Endothelial cell of umbilical vein (primary cell): ENCODE measurements around the gene TBC1D10A. TPM values are rescaled to one million over a fixed set of nuclear protein-coding genes. Genes with fewer than 3 reads are reported as not detected.

Experiments
- BruUV-seq: library from RNA; stranded (reverse); fragments of 400-500 nt; replicated peaks from 2 replicates; lab custom pipeline; 2021; lab: Mats Ljungman, UMichigan
- CTCF ChIA-PET: fragments of 300-600, 350-600 bp; sonication (Branson Sonifier 250); formaldehyde crosslinking; loops from one replicate; lab custom pipeline; 2021; ENCODE audit warnings: antibody characterized with exemption, inconsistent platforms; lab: Charles Lee
- POLR2A ChIA-PET: fragments of 300-600, 350-600 bp; sonication (Branson Sonifier 250); formaldehyde crosslinking; loops from one replicate; lab custom pipeline; 2021; ENCODE audit warnings: antibody characterized with exemption, inconsistent platforms; lab: Charles Lee
- DNase-seq: peaks from one replicate; pipeline ENCODE4 v3.0.0-alpha.2; 2011; ENCODE audit warnings: low read depth, low spot score
- FAIRE-seq: peaks from 2 replicates; lab custom pipeline; 2011; peaks lifted over from hg19 to GRCh38; lab: Jason Lieb, UNC
- H2AFZ ChIP-seq: 2 replicates; pipeline ENCODE4 v1.6.0; 2012; ENCODE audit warnings: low read depth, low read length, control low read depth, inconsistent platforms
- H3K27ac ChIP-seq: 2 replicates; pipeline ENCODE4 v1.5.1; 2011; ENCODE audit warnings: low read depth, mild to moderate bottlenecking, control low read depth, low read length, moderate library complexity; ENCODE audit not compliant: insufficient read depth
- H3K27me3 ChIP-seq, 2 experiments: 2 replicates each; pipeline versions ENCODE4 v1.6.0 to v1.6.1; 2011; ENCODE audit warnings: low read length in 2 of 2, mixed read lengths in 1 of 2; ENCODE audit not compliant: control insufficient read depth in 2 of 2, insufficient read depth in 2 of 2
- H3K36me3 ChIP-seq, 2 experiments: 2 replicates in 1 of 2; 3 replicates in 1 of 2; pipeline ENCODE4 v1.5.1; 2011; ENCODE audit warnings: low read length in 2 of 2, mild to moderate bottlenecking in 1 of 2, moderate library complexity in 1 of 2; ENCODE audit not compliant: control insufficient read depth in 2 of 2, insufficient read depth in 2 of 2; ENCODE audit errors: extremely low read depth in 1 of 2
- H3K4me1 ChIP-seq: 3 replicates; pipeline ENCODE4 v1.5.1; 2011; ENCODE audit warnings: mild to moderate bottlenecking, low read length; ENCODE audit not compliant: control insufficient read depth, insufficient read depth; ENCODE audit errors: extremely low read depth
- H3K4me2 ChIP-seq: 2 replicates; pipeline ENCODE4 v1.6.1; 2011; ENCODE audit warnings: low read length, control low read depth, mixed read lengths; ENCODE audit not compliant: insufficient read depth
- H3K4me3 ChIP-seq, 3 experiments: fragments of 200-600 bp in 1 of 3; sonication (generic), shearing (Covaris generic) in 1 of 3; replicated peaks in 1 of 3; 2 replicates each; pipeline ENCODE4 v1.5.1; 2011 to 2016; ENCODE audit warnings: control low read depth in 3 of 3, low read length in 3 of 3, mild to moderate bottlenecking in 2 of 3, inconsistent platforms in 1 of 3, low read depth in 1 of 3, moderate library complexity in 1 of 3; ENCODE audit not compliant: insufficient read depth in 1 of 3
- H3K79me2 ChIP-seq: 2 replicates; pipeline ENCODE4 v1.6.0; 2012; ENCODE audit warnings: low read length, inconsistent platforms; ENCODE audit not compliant: control insufficient read depth, insufficient read depth
- H3K9ac ChIP-seq: replicated peaks from 2 replicates; pipeline ENCODE3; 2011; ENCODE audit warnings: low read length, control low read depth; ENCODE audit not compliant: insufficient read depth; ENCODE audit errors: extremely low read depth
- H3K9me1 ChIP-seq: replicated peaks from 3 replicates; pipeline ENCODE4 v1.6.0; 2011; ENCODE audit warnings: mild to moderate bottlenecking, low read length; ENCODE audit not compliant: control insufficient read depth, insufficient read depth; ENCODE audit errors: extremely low read depth
- H3K9me3 ChIP-seq: replicated peaks from 2 replicates; pipeline ENCODE4 v1.5.1; 2012; ENCODE audit warnings: low read length, inconsistent platforms; ENCODE audit not compliant: control insufficient read depth, insufficient read depth
- H4K20me1 ChIP-seq: replicated peaks from 2 replicates; pipeline ENCODE3; 2011; ENCODE audit warnings: mild to moderate bottlenecking, low read length; ENCODE audit not compliant: control insufficient read depth, insufficient read depth; ENCODE audit errors: extremely low read depth
- CTCF ChIP-seq, 2 donors: IDR thresholded peaks; 1 replicate in 1 of 2; 2 replicates in 1 of 2; pipeline ENCODE4 v1.5.1; 2011; ENCODE audit warnings: low read length in 2 of 2, mild to moderate bottlenecking in 2 of 2, moderate library complexity in 2 of 2, control low read depth in 1 of 2, inconsistent platforms in 1 of 2, low read depth in 1 of 2; ENCODE audit not compliant: insufficient read depth in 1 of 2; ENCODE audit errors: extremely low read depth in 1 of 2
- EZH2 ChIP-seq: IDR thresholded peaks from 2 replicates; pipeline ENCODE4 v1.6.1; 2012; ENCODE audit warnings: borderline replicate concordance, low read depth, mild to moderate bottlenecking, moderate library complexity, low read length, inconsistent platforms; ENCODE audit not compliant: severe bottlenecking
- FOS ChIP-seq: IDR thresholded peaks from 2 replicates; pipeline ENCODE4 v1.6.1; 2011; ENCODE audit warnings: mild to moderate bottlenecking, low read length, moderate library complexity, borderline replicate concordance; ENCODE audit not compliant: insufficient read depth
- GATA2 ChIP-seq: IDR thresholded peaks from 2 replicates; pipeline ENCODE4 v1.7.0; 2011; ENCODE audit warnings: low read depth, mild to moderate bottlenecking, moderate library complexity, mixed read lengths, low read length; ENCODE audit not compliant: insufficient read length, insufficient read depth
- JUN ChIP-seq: IDR thresholded peaks from 2 replicates; pipeline ENCODE4 v1.6.1; 2011; ENCODE audit warnings: borderline replicate concordance, low read depth; ENCODE audit not compliant: insufficient read length, insufficient read depth
- MAX ChIP-seq: IDR thresholded peaks from 2 replicates; pipeline ENCODE4 v1.6.1; 2011; ENCODE audit not compliant: insufficient read depth, insufficient read length
- MYC ChIP-seq: IDR thresholded peaks from one replicate; pipeline ENCODE4 v1.6.1; 2011; ENCODE audit warnings: mild to moderate bottlenecking, low read depth, low read length
- POLR2A ChIP-seq: IDR thresholded peaks from 2 replicates; pipeline ENCODE4 v1.6.1; 2012; ENCODE audit warnings: low read depth, mild to moderate bottlenecking, control low read depth, low read length
- POLR2AphosphoS5 ChIP-seq: IDR thresholded peaks from 2 replicates; pipeline ENCODE4 v1.6.1; 2012; ENCODE audit warnings: low read depth, mild to moderate bottlenecking, control low read depth, low read length, moderate library complexity; ENCODE audit not compliant: insufficient read depth
- dilution Hi-C: fragments of 300-500 bp; cut with MboI; formaldehyde crosslinking; loops from one replicate; pipeline ENCODE4 v1.15.0; 2019; ENCODE audit warnings: low sequenced_read_pairs; ENCODE audit not compliant: extremely low pct_ligation_motif_present
- intact Hi-C: fragments of 100-400 bp; cut with micrococcal nuclease; formaldehyde crosslinking; loops from one replicate; pipeline ENCODE4 v1.10.0; 2022
- polyA plus RNA-seq, 4 experiments: library from polyadenylated mRNA; depleted of rRNA in 3 of 4; stranded (reverse) in 3 of 4; unstranded in 1 of 4; fragments of >200 nt; gene quantifications; 2 replicates each; pipeline versions ENCODE4 v1.2.1 to v1.2.3, GENCODE V29; 2011 to 2012; ENCODE audit warnings: missing spikeins in 1 of 4
- total RNA-seq: library from RNA; stranded (reverse); gene quantifications from 2 replicates; pipeline ENCODE4 v1.2.3, GENCODE V29; 2021

The TBC1D10A gene
- total and polyA plus RNA-seq, 2 donors (not counting 3 experiments of a cell fraction or from before 2014, with no cell fraction given), result 10.0 to 11.9 TPM

GRCh38 chr22:30253205-30253852 lies 73.4 kb downstream of the TBC1D10A start:
- intact Hi-C loops (no loop called here), dilution Hi-C loops (no loop called here)
- H3K9me3 ChIP-seq, result no peaks in the 10 kb centered on the region
- no peak overlapping the region for H2AFZ ChIP-seq
- TF ChIP-seq CTCF (IDR thresholded peaks at IDR 0.05; ENCODE audit: extremely low read depth in 1 of 2, insufficient read depth in 1 of 2, low read depth in 1 of 2, low read length in 2 of 2) (no peak), MYC (no peak), EZH2 (no peak), MAX (no peak), FOS (no peak), POLR2AphosphoS5 (no peak), JUN (no peak), POLR2A (no peak), GATA2 (no peak)
- H3K4me1 ChIP-seq, result peaks cover 5% of the 10 kb centered on the region
- no peak overlapping the region for H3K4me3 ChIP-seq
- H3K9me1 ChIP-seq, result no peaks in the 10 kb centered on the region
- DNase-seq (no peak), FAIRE-seq (no peak)
- CTCF ChIA-PET, result interaction anchor here (0.6 to 3.6 kb wide), 6 partner anchors 16 to 563 kb away, joined by 3 to 214 read pairs (median 4); no protein-coding TSS in a partner anchor
- H3K27me3 ChIP-seq, result peaks cover 0 to 4% of the 10 kb centered on the region in 2 experiments
- POLR2A ChIA-PET, result no interaction called here
- no peak overlapping the region for H3K4me2 ChIP-seq
- no peaks in the 10 kb centered on the region for H4K20me1 ChIP-seq
- no peaks in the 10 kb centered on the region for H3K36me3 ChIP-seq
- H3K27ac ChIP-seq, result no peak overlapping the region
- no peaks in the 10 kb centered on the region for H3K79me2 ChIP-seq
- BruUV-seq, result no TSS peak
- H3K9ac ChIP-seq, result no peak overlapping the region
